Testis (tissue), 3 donors: ENCODE measurements around the gene RECQL5. TPM values are rescaled to one million over a fixed set of nuclear protein-coding genes. Genes with fewer than 3 reads are reported as not detected.

Source experiments
- DNase-seq: peaks from one replicate; pipeline ENCODE4 v3.0.0-alpha.2; 2019
- H3K27ac ChIP-seq, 2 donors: fragments of 200-600 bp; sonication (generic); one replicate each; pipeline ENCODE4 v1.5.1; 2019
- H3K27me3 ChIP-seq: fragments of 200-600 bp; sonication (generic); one replicate; pipeline ENCODE4 v1.5.1; 2019
- H3K36me3 ChIP-seq: fragments of 200-600 bp; sonication (generic); one replicate; pipeline ENCODE4 v1.5.1; 2017; ENCODE audit warnings: low read depth; ENCODE audit errors: missing control alignments
- H3K4me1 ChIP-seq: fragments of 200-600 bp; sonication (generic); one replicate; pipeline ENCODE4 v1.5.1; 2019
- H3K4me3 ChIP-seq, 2 donors: fragments of 200-600 bp; sonication (generic); one replicate each; pipeline ENCODE4 v1.5.1; 2017 to 2019
- H3K9me3 ChIP-seq: fragments of 200-600 bp; sonication (generic); one replicate; pipeline ENCODE4 v1.5.1; 2017
- POLR2A ChIP-seq: fragments of 450-650 bp; IDR thresholded peaks from one replicate; pipeline ENCODE4 v1.6.1; 2017; ENCODE audit warnings: antibody characterized with exemption, mild to moderate bottlenecking, moderate library complexity
- WGBS, 2 donors: methylation state at CpG; one replicate each; pipeline ENCODE4 v1.1.5; 2018; 5-methylcytosine and 5-hydroxymethylcytosine counted together
- intact Hi-C: fragments of 100-400 bp; cut with DNase I; formaldehyde crosslinking; loops from one replicate; pipeline ENCODE4 v1.15.1; 2023; ENCODE audit warnings: low total_unique reads
- polyA plus RNA-seq: library from polyadenylated mRNA; stranded (reverse); fragments of 350-450 nt; fragmentation: Illumina TruSeq; extraction: RNeasy Lipid Tissue Mini Kit (QIAGEN cat#74804); gene quantifications from one replicate; pipeline ENCODE4 v1.2.3, GENCODE V29; 2014; ENCODE audit warnings: low read depth, low replicate concordance; ENCODE audit not compliant: insufficient read depth
- total RNA-seq, 2 donors: library from RNA; depleted of rRNA; stranded (reverse); fragments of >200 nt; gene quantifications; one replicate each; pipeline ENCODE4 v1.2.3, GENCODE V29; 2016
- TF ChIP-seq, protein P1 (sequence below), 3 experiments: fragments of 450-650 bp in 2 of 3; fragments of 200-600 bp in 1 of 3; sonication (generic) in 1 of 3; IDR thresholded peaks; one replicate each; pipeline ENCODE4 v1.5.1; 2016 to 2019; ENCODE audit warnings: antibody characterized with exemption in 3 of 3, mild to moderate bottlenecking in 2 of 3, moderate library complexity in 1 of 3

Gene RECQL5
- total and polyA plus RNA-seq, 3 donors from 2014 or later = 60.0 to 99.6 (median 81.4) TPM

DNA sequence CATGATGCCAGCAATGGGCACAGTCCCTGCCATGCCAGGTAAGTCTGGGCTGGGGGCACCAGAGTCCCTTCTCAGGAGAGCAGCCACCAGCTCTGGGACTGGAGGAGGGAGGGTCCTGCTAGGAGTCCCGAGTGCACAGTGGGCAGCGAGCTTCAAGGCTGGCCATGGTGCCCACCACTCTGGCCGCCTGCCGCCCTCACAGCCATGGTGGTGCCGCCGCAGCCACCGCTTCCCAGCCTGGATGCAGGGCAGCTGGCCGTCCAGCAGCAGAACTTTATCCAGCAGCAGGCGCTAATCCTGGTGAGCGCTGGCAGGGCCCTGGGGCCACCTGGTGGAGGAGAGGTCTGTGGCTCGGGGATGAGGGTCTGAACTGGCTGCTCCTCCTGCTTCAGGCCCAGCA, 51.7 kb downstream of the RECQL5 start:
- WGBS, 2 donors = 87 to 90% methylated on average over 3 to 8 of the region's 11 CpGs
- Histone ChIP-seq H3K27me3 (no peaks in the 10 kb centered on the region), H3K27ac (no peak overlapping the region), H3K4me3 (no peak overlapping the region), H3K4me1 (no peaks in the 10 kb centered on the region), H3K9me3 (no peaks in the 10 kb centered on the region), H3K36me3 (no peaks in the 10 kb centered on the region)
- intact Hi-C loops = no loop called here
- TF ChIP-seq POLR2A = no peak
- TF ChIP-seq, protein P1, sequence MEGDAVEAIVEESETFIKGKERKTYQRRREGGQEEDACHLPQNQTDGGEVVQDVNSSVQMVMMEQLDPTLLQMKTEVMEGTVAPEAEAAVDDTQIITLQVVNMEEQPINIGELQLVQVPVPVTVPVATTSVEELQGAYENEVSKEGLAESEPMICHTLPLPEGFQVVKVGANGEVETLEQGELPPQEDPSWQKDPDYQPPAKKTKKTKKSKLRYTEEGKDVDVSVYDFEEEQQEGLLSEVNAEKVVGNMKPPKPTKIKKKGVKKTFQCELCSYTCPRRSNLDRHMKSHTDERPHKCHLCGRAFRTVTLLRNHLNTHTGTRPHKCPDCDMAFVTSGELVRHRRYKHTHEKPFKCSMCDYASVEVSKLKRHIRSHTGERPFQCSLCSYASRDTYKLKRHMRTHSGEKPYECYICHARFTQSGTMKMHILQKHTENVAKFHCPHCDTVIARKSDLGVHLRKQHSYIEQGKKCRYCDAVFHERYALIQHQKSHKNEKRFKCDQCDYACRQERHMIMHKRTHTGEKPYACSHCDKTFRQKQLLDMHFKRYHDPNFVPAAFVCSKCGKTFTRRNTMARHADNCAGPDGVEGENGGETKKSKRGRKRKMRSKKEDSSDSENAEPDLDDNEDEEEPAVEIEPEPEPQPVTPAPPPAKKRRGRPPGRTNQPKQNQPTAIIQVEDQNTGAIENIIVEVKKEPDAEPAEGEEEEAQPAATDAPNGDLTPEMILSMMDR (IDR thresholded peaks at IDR 0.05) = no peak
- DNase-seq = no peak

DNA sequence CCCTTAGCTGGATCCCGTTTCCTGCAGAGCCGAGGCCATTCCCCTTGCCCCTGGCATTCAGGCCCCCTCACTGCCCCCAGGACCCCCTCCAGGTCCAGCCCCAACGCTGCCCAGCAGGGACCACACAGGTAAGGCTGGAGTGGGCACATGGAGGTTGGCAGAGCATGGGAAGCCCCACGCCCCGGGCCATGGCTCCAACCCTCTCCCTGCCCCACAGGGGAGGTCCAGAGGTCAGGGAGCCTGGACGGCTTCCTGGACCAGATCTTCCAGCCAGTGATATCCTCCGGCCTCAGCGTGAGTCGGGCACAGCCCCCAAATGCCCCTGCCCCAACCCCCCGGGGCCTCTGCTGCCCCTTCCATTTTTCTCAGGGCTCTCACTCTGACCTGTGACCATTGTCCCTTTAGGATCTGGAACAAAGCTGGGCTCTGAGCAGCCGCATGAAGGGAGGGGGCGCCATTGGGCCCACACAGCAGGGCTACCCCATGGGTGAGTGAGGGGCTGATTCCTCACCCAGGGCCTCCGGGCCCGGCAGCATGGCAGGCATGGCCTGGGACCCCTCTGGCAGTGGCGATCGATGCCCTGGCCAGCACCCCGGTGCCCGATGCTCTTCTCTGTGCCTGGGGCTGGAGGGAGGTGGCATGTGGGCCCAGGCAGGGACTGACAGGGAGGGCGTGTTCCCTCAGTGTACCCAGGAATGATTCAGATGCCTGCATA, 52.2 kb downstream of the RECQL5 start:
- Histone ChIP-seq H3K36me3 (no peaks in the 10 kb centered on the region), H3K27me3 (no peaks in the 10 kb centered on the region), H3K4me1 (no peaks in the 10 kb centered on the region), H3K4me3 (no peak overlapping the region), H3K9me3 (no peaks in the 10 kb centered on the region), H3K27ac (no peak overlapping the region)
- 93 to 96% methylated on average over 5 to 14 of the region's 19 CpGs for WGBS, 2 donors
- intact Hi-C loops = no loop called here
- TF ChIP-seq POLR2A = no peak
- TF ChIP-seq, protein P1 (IDR thresholded peaks at IDR 0.05) = no peak
- DNase-seq = no peak

DNA sequence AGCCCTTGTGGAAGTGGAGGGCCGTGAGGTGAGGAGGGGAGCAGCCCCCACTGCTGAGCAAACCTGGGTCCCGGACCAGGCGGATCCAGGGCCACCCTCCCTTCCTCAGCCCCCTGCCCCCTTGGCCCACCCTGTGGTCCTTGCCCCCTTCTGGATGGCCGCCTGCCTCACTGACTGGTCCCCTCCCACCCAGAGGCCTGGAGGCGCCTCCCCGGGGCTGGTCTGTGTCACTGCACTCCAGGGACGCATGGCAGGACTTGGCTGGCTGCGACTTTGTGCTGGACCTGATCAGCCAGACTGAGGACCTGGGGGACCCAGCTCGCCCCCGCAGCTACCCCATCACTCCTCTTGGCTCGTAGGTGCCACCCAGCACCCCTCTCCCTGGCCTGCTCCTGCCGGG, 52.9 kb downstream of the RECQL5 start:
- no peak for TF ChIP-seq POLR2A
- TF ChIP-seq, protein P1 (IDR thresholded peaks at IDR 0.05) = no peak
- no peaks in the 10 kb centered on the region for H3K9me3 ChIP-seq
- DNase-seq = no peak
- no peaks in the 10 kb centered on the region for H3K4me1 ChIP-seq
- no peak overlapping the region for H3K27ac ChIP-seq
- H3K27me3 ChIP-seq = no peaks in the 10 kb centered on the region
- no peak overlapping the region for H3K4me3 ChIP-seq
- intact Hi-C loops = no loop called here
- WGBS, 2 donors = 93 to 95% methylated on average over 8 to 12 of the region's 12 CpGs
- no peaks in the 10 kb centered on the region for H3K36me3 ChIP-seq

DNA sequence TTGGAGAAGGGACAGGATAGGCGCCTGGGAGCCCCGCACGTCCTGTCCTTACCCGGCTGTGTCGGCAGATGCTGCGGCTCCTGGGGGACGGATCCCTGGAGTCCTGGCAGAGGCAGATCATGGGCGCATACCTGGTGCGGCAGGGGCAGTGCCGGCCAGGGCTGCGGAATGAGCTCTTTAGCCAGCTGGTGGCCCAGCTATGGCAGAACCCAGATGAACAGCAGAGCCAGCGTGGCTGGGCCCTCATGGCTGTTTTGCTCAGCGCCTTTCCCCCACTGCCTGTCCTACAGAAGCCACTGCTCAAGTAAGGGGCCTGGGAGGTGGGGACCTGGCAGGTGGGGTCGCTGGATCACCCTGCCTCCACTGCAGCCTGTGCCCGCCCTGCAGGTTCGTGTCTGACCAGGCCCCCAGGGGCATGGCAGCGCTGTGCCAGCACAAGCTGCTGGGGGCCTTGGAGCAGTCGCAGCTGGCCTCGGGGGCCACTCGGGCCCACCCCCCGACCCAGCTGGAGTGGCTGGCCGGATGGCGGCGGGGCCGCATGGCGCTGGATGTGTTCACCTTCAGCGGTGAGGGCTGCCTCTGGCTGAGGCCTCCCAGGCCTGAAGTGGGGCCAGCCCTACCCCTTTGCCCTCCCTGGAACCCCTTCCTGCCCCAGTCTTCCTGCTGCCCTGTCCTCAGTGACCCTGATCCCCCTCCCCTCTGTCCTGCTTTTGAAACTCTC, 53.9 kb downstream of the RECQL5 start:
- WGBS, 2 donors = 85 to 87% methylated on average over 10 to 27 of the region's 27 CpGs
- no peaks in the 10 kb centered on the region for H3K9me3 ChIP-seq
- TF ChIP-seq POLR2A = no peak
- TF ChIP-seq, protein P1 (IDR thresholded peaks at IDR 0.05) = no peak
- H3K27me3 ChIP-seq = no peaks in the 10 kb centered on the region
- no peak overlapping the region for H3K4me3 ChIP-seq
- intact Hi-C loops = no loop called here
- no peaks in the 10 kb centered on the region for H3K36me3 ChIP-seq
- no peak overlapping the region for H3K27ac ChIP-seq
- no peaks in the 10 kb centered on the region for H3K4me1 ChIP-seq
- no peak for DNase-seq
